SK-N-SH (cell line): ENCODE results near the gene DEPDC4. TPM values are rescaled to one million over a fixed set of nuclear protein-coding genes. Genes with fewer than 3 reads are reported as not detected.
"Not testable (repeated sequence)": the region's sequence is repeated elsewhere in the genome, so short reads cannot be mapped to it uniquely, and the experiment has no call there.

ENCODE experiments used
- CTCF ChIA-PET: fragments of 300-600, 350-600 bp; formaldehyde crosslinking; extraction: SDS; loops from one replicate; lab custom pipeline; 2021; lab: Yijun Ruan, JAX
- POLR2A ChIA-PET: fragments of 350-600 bp; sonication (Branson Sonifier 250); formaldehyde crosslinking; extraction: SDS; loops from one replicate; lab custom pipeline; 2020; ENCODE audit warnings: antibody characterized with exemption, inconsistent platforms; lab: Yijun Ruan, JAX
- DNase-seq: peaks from one replicate; pipeline ENCODE4 v3.0.0; 2012
- H2AFZ ChIP-seq: fragments of 200-600 bp; sonication (generic); 2 replicates; pipeline ENCODE4 v1.8.1; 2016; ENCODE audit warnings: antibody characterized with exemption, mild to moderate bottlenecking, low read depth
- H3F3A ChIP-seq: fragments of 200-600 bp; sonication (generic); replicated peaks from 2 replicates; pipeline ENCODE3; 2016; ENCODE audit warnings: antibody characterized with exemption, mild to moderate bottlenecking; ENCODE audit not compliant: insufficient read depth
- H3K27ac ChIP-seq, 2 experiments: fragments of 200-500 bp in 1 of 2; fragments of 200-600 bp in 1 of 2; sonication (Bioruptor generic) in 1 of 2; sonication (generic), shearing (Covaris generic) in 1 of 2; 2 replicates each; pipeline versions ENCODE4 v1.5.1 to v1.6.1; 2014 to 2016; ENCODE audit warnings: low read depth in 2 of 2, inconsistent platforms in 1 of 2, low read length in 1 of 2, mild to moderate bottlenecking in 1 of 2, mixed read lengths in 1 of 2
- H3K27me3 ChIP-seq: fragments of 200-600 bp; sonication (generic), shearing (Covaris generic); 2 replicates; pipeline ENCODE4 v1.6.1; 2016; ENCODE audit warnings: mixed run types; ENCODE audit not compliant: insufficient read depth
- H3K36me3 ChIP-seq, 2 experiments: fragments of 200-500 bp in 1 of 2; fragments of 200-600 bp in 1 of 2; sonication (Bioruptor generic) in 1 of 2; sonication (generic) in 1 of 2; replicated peaks in 1 of 2; 2 replicates each; pipeline versions ENCODE3 to v1.5.1; 2014 to 2016; ENCODE audit warnings: low read length in 1 of 2, mild to moderate bottlenecking in 1 of 2; ENCODE audit not compliant: insufficient read depth in 2 of 2, control insufficient read depth in 1 of 2
- H3K4me1 ChIP-seq, 2 experiments: fragments of 200-500 bp in 1 of 2; fragments of 200-600 bp in 1 of 2; sonication (Bioruptor generic) in 1 of 2; sonication (generic), shearing (Covaris generic) in 1 of 2; 2 replicates each; pipeline versions ENCODE4 v1.5.1 to v1.6.1; 2014 to 2016; ENCODE audit warnings: low read depth in 1 of 2, low read length in 1 of 2, mixed run types in 1 of 2; ENCODE audit not compliant: insufficient read depth in 2 of 2, control insufficient read depth in 1 of 2
- H3K4me2 ChIP-seq: fragments of 200-600 bp; sonication (generic), shearing (Covaris generic); 2 replicates; pipeline ENCODE4 v1.6.1; 2017; ENCODE audit warnings: mixed run types
- H3K4me3 ChIP-seq, 2 experiments: fragments of 200-500 bp in 1 of 2; fragments of 200-600 bp in 1 of 2; sonication (Bioruptor generic) in 1 of 2; sonication (generic), shearing (Covaris generic) in 1 of 2; 2 replicates each; pipeline versions ENCODE4 v1.5.1 to v1.8.1; 2014 to 2016; ENCODE audit warnings: low read depth in 2 of 2, inconsistent platforms in 1 of 2, low read length in 1 of 2, mild to moderate bottlenecking in 1 of 2, mixed read lengths in 1 of 2, moderate library complexity in 1 of 2
- H3K79me2 ChIP-seq: fragments of 200-600 bp; sonication (generic); 2 replicates; pipeline ENCODE4 v1.8.1; 2017; ENCODE audit warnings: mild to moderate bottlenecking; ENCODE audit not compliant: insufficient read depth
- H3K9ac ChIP-seq: fragments of 200-600 bp; sonication (generic); 2 replicates; pipeline ENCODE4 v1.6.1; 2017; ENCODE audit warnings: mixed run types
- H3K9me2 ChIP-seq: fragments of 200-600 bp; sonication (generic); 2 replicates; pipeline ENCODE4 v1.6.1; 2017; ENCODE audit warnings: mixed run types
- H3K9me3 ChIP-seq: fragments of 200-600 bp; sonication (generic); 2 replicates; pipeline ENCODE4 v1.6.1; 2017; ENCODE audit warnings: mixed run types, mild to moderate bottlenecking, moderate library complexity
- H4K20me1 ChIP-seq: fragments of 200-600 bp; sonication (generic); 2 replicates; pipeline ENCODE4 v1.6.1; 2017; ENCODE audit warnings: mild to moderate bottlenecking, mixed run types; ENCODE audit not compliant: insufficient read depth
- FOXJ3 ChIP-seq: sonication (generic); formaldehyde crosslinking; IDR thresholded peaks from 2 replicates; pipeline ENCODE4 v1.5.1; 2020; ENCODE audit warnings: mild to moderate bottlenecking, missing genetic modification reagents
- FOXM1 ChIP-seq: IDR thresholded peaks from 2 replicates; pipeline ENCODE4 v1.4.0; 2012; ENCODE audit warnings: low read depth, mild to moderate bottlenecking
- GATA2 ChIP-seq: sonication (generic); formaldehyde crosslinking; IDR thresholded peaks from 2 replicates; pipeline ENCODE4 v1.5.0; 2020; ENCODE audit warnings: mild to moderate bottlenecking, missing genetic modification reagents
- IRF3 ChIP-seq: fragments of 150-350 bp; IDR thresholded peaks from 2 replicates; pipeline ENCODE4 v1.6.1; 2016; ENCODE audit warnings: mild to moderate bottlenecking, low read depth, low read length
- JUND ChIP-seq: IDR thresholded peaks from 2 replicates; pipeline ENCODE4 v1.4.0; 2012
- NRF1 ChIP-seq: IDR thresholded peaks from 2 replicates; pipeline ENCODE4 v1.6.1; 2012; ENCODE audit warnings: low read depth, mild to moderate bottlenecking, low read length
- REST ChIP-seq: IDR thresholded peaks from 2 replicates; pipeline ENCODE4 v1.6.1; 2012; ENCODE audit warnings: mild to moderate bottlenecking, low read depth, low read length, moderate library complexity
- RFX5 ChIP-seq: IDR thresholded peaks from 2 replicates; pipeline ENCODE4 v1.6.1; 2012; ENCODE audit warnings: mild to moderate bottlenecking, improper control_type of control experiment, low read length
- RXRA ChIP-seq: IDR thresholded peaks from 2 replicates; pipeline ENCODE4 v1.4.0; 2012; ENCODE audit warnings: low read depth, mild to moderate bottlenecking, borderline replicate concordance
- SMC3 ChIP-seq: IDR thresholded peaks from 2 replicates; pipeline ENCODE4 v1.6.1; 2012; ENCODE audit warnings: low read depth, low read length, improper control_type of control experiment
- TCF12 ChIP-seq: IDR thresholded peaks from 2 replicates; pipeline ENCODE4 v1.4.0; 2012
- ZBTB33 ChIP-seq: IDR thresholded peaks from 2 replicates; pipeline ENCODE4 v1.4.0; 2012; ENCODE audit warnings: low read depth, borderline replicate concordance
- WGBS: methylation state at CpG from one replicate; pipeline ENCODE4 v1.1.6; 2017; ENCODE audit warnings: low lambda C conversion rate; 5-methylcytosine and 5-hydroxymethylcytosine counted together
- polyA plus RNA-seq, 3 experiments: library from polyadenylated mRNA; depleted of rRNA; stranded (reverse); fragments of >200 nt; gene quantifications; 2 replicates each; pipeline ENCODE4 v1.2.3, GENCODE V29; 2012

The DEPDC4 gene
- polyA plus RNA-seq, 1 of the 3 experiments (the other 2 are of a cell fraction): 0.76 TPM

GRCh38 chr12:100289038-100289437 is 22.2 kb upstream of the DEPDC4 start:
- peaks cover 20 to 45% of the 10 kb centered on the region in 2 experiments for H3K36me3 ChIP-seq
- ChIA-PET CTCF (no interaction called here), POLR2A (no interaction called here)
- no peaks in the 10 kb centered on the region for H3K4me1 ChIP-seq
- peaks cover 28% of the 10 kb centered on the region for H3K79me2 ChIP-seq
- no peak overlapping the region for H2AFZ ChIP-seq
- H3K27me3 ChIP-seq: no peaks in the 10 kb centered on the region
- no peaks in the 10 kb centered on the region for H3F3A ChIP-seq
- H3K9ac ChIP-seq: no peak overlapping the region
- DNase-seq: no peak
- H3K4me2 ChIP-seq: no peak overlapping the region
- H3K27ac ChIP-seq: no peak overlapping the region
- H3K4me3 ChIP-seq: no peak overlapping the region
- no peaks in the 10 kb centered on the region for H3K9me3 ChIP-seq
- TF ChIP-seq SMC3: no peak
- no peak for TF ChIP-seq ZBTB33
- no peak for TF ChIP-seq RXRA
- no peak for TF ChIP-seq NRF1
- TF ChIP-seq FOXJ3: no peak
- no peak for TF ChIP-seq RFX5
- no peaks in the 10 kb centered on the region for H4K20me1 ChIP-seq
- H3K9me2 ChIP-seq: no peaks in the 10 kb centered on the region
- 96% methylated on average over 5 of the region's 5 CpGs for WGBS

- H2AFZ ChIP-seq, H3F3A ChIP-seq, H3K9me3 ChIP-seq, CTCF ChIA-PET, H3K9ac ChIP-seq, H3K4me3 ChIP-seq, H3K4me2 ChIP-seq, H3K9me2 ChIP-seq, DNase-seq, H3K27me3 ChIP-seq, H3K27ac ChIP-seq, POLR2A ChIA-PET, H3K4me1 ChIP-seq: not testable (repeated sequence)
- 97% methylated on average over 12 of the region's 12 CpGs for WGBS
- peaks cover 15% of the 10 kb centered on the region for H4K20me1 ChIP-seq
- peaks cover 18 to 29% of the 10 kb centered on the region in 2 experiments for H3K36me3 ChIP-seq
- peaks cover 50% of the 10 kb centered on the region for H3K79me2 ChIP-seq
Measured at GRCh38 chr12:100284556-100284955, 17.7 kb upstream of the DEPDC4 start.

GRCh38 chr12:100279607-100280244 is 12.8 kb upstream of the DEPDC4 start:
- no peaks in the 10 kb centered on the region for H3K9me2 ChIP-seq
- peaks cover 80% of the 10 kb centered on the region for H3K79me2 ChIP-seq
- H3K4me2 ChIP-seq: no peak overlapping the region
- no peaks in the 10 kb centered on the region for H3K27me3 ChIP-seq
- no peaks in the 10 kb centered on the region for H3K9me3 ChIP-seq
- H3K27ac ChIP-seq: no peak overlapping the region
- no peak overlapping the region for H2AFZ ChIP-seq
- no peaks in the 10 kb centered on the region; a peak in 1 of 4 replicates for H3K4me1 ChIP-seq
- peaks cover 13 to 27% of the 10 kb centered on the region in 2 experiments for H3K36me3 ChIP-seq
- POLR2A ChIA-PET: interaction anchor here (1.0 kb wide), 1 partner anchor 13 kb away, joined by 3 read pairs; the partner anchor contains the start of genes DEPDC4 and SCYL2
- no peak for DNase-seq
- 100% methylated on average over 1 of the region's 1 CpG for WGBS
- H3K9ac ChIP-seq: no peak overlapping the region
- H4K20me1 ChIP-seq: peaks cover 29% of the 10 kb centered on the region
- H3K4me3 ChIP-seq: no peak overlapping the region
- no peaks in the 10 kb centered on the region for H3F3A ChIP-seq
- CTCF ChIA-PET: interaction anchor here (1.7 kb wide), 1 partner anchor 13 kb away, joined by 3 read pairs; no protein-coding TSS in a partner anchor
- TF ChIP-seq FOXJ3 (no peak), TCF12 (no peak), FOXM1 (no peak), RFX5 (no peak), JUND (no peak), IRF3 (no peak), GATA2 (CRISPR knock-in tag) (no peak), REST (no peak), NRF1 (no peak), RXRA (no peak)
